ENCODE results near the gene TMEM178B.

The TMEM178B gene

GRCh38 chr7:141431140-141431479 is 357.2 kb downstream of the TMEM178B start:
- no peak for DNase-seq (ENCODE audit: low read depth)

- DNase-seq (ENCODE audit: low read depth), result no peak
Observed at GRCh38 chr7:141431711-141432110, 357.8 kb downstream of the TMEM178B start.

GRCh38 chr7:141433698-141434097 is 359.8 kb downstream of the TMEM178B start:
- DNase-seq (ENCODE audit: low read depth), result no peak

GRCh38 chr7:141436139-141436538 is 362.3 kb downstream of the TMEM178B start:
- no peak for DNase-seq (ENCODE audit: low read depth)

- no peak for DNase-seq (ENCODE audit: low read depth)
Observed at GRCh38 chr7:141436575-141437075, 362.8 kb downstream of the TMEM178B start.

GRCh38 chr7:141439164-141439563 is 365.3 kb downstream of the TMEM178B start:
- DNase-seq (ENCODE audit: low read depth), result no peak

- no peak for DNase-seq (ENCODE audit: low read depth)
Observed at GRCh38 chr7:141439776-141440175, 365.9 kb downstream of the TMEM178B start.

- DNase-seq (ENCODE audit: low read depth), result no peak
Observed at GRCh38 chr7:141441837-141442627, 368.2 kb downstream of the TMEM178B start.

GRCh38 chr7:141442781-141443180 is 368.9 kb downstream of the TMEM178B start:
- DNase-seq (ENCODE audit: low read depth), result no peak

- no peak for DNase-seq (ENCODE audit: low read depth)
Observed at GRCh38 chr7:141444961-141445360, 371.1 kb downstream of the TMEM178B start.

GRCh38 chr7:141451232-141451631 is 377.4 kb downstream of the TMEM178B start:
- no peak for DNase-seq (ENCODE audit: low read depth)

GRCh38 chr7:141452911-141453310 is 379.0 kb downstream of the TMEM178B start:
- no peak for DNase-seq (ENCODE audit: low read depth)

GRCh38 chr7:141454338-141454737 is 380.5 kb downstream of the TMEM178B start:
- no peak for DNase-seq (ENCODE audit: low read depth)

- DNase-seq (ENCODE audit: low read depth), result no peak
Observed at GRCh38 chr7:141455723-141456122, 381.9 kb downstream of the TMEM178B start.

- no peak for DNase-seq (ENCODE audit: low read depth)
Observed at GRCh38 chr7:141456298-141456697, 382.4 kb downstream of the TMEM178B start.

- DNase-seq (ENCODE audit: low read depth), result no peak
Observed at GRCh38 chr7:141456711-141457110, 382.8 kb downstream of the TMEM178B start.

GRCh38 chr7:141460781-141461715 is 387.2 kb downstream of the TMEM178B start:
- no peak for DNase-seq (ENCODE audit: low read depth)

GRCh38 chr7:141461924-141462323 is 388.1 kb downstream of the TMEM178B start:
- no peak for DNase-seq (ENCODE audit: low read depth)

- no peak for DNase-seq (ENCODE audit: low read depth)
Observed at GRCh38 chr7:141462958-141463357, 389.1 kb downstream of the TMEM178B start.

- no peak for DNase-seq (ENCODE audit: low read depth)
Observed at GRCh38 chr7:141463986-141464385, 390.1 kb downstream of the TMEM178B start.

- no peak for DNase-seq (ENCODE audit: low read depth)
Observed at GRCh38 chr7:141464551-141464950, 390.7 kb downstream of the TMEM178B start.

- DNase-seq (ENCODE audit: low read depth), result no peak
Observed at GRCh38 chr7:141466151-141466904, 392.5 kb downstream of the TMEM178B start.

Data from activated gamma-delta T cell treated with anti-CD3 and anti-CD28 coated beads, Interleukin-2, amount 50 U/mL, for 16 hours (primary cell).